DMS53 (cell line): ENCODE results near the gene FOXK2.
"Not testable (repeated sequence)": the region's sequence is repeated elsewhere in the genome, so short reads cannot be mapped to it uniquely, and the experiment has no call there.

Experiments
- DNase-seq: peaks from one replicate; lab custom pipeline; 2025; lab: John Stamatoyannopoulos, UW

FOXK2 gene

DNA sequence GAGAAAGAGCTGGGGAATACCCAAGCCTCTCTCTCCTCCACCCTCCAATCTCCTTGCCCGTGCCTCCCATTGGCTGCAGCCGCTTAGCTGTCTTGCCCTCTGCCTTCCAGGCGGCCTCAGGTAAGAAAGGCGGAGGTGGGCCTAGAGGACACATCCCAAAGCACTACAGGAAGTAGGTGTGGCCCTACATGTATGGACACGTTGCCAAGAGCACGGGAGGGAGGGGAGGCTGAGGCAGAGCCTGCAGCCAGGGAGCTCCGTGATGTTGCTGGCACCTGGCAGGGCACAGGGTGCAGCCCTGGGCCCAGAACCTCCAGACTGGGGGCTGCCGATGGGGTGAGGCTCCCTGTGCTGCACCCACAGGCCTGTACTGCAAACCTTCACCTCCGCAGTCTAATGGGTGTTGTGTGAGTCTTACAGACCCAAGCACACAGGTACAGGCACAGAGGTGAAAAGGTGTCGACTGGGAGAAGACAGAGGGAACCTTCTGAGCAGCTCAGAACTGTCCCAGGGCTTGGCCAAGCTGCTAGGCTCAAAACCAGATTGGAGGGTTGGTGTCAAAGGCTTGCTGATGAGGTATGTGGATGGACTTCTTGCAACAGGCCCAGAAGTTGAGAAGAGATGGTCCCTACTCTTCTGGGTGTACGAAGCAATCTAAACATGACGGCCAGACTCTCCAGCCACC is 23.5 kb upstream of the FOXK2 start:
- peak; percentile 61 for DNase-seq

DNA sequence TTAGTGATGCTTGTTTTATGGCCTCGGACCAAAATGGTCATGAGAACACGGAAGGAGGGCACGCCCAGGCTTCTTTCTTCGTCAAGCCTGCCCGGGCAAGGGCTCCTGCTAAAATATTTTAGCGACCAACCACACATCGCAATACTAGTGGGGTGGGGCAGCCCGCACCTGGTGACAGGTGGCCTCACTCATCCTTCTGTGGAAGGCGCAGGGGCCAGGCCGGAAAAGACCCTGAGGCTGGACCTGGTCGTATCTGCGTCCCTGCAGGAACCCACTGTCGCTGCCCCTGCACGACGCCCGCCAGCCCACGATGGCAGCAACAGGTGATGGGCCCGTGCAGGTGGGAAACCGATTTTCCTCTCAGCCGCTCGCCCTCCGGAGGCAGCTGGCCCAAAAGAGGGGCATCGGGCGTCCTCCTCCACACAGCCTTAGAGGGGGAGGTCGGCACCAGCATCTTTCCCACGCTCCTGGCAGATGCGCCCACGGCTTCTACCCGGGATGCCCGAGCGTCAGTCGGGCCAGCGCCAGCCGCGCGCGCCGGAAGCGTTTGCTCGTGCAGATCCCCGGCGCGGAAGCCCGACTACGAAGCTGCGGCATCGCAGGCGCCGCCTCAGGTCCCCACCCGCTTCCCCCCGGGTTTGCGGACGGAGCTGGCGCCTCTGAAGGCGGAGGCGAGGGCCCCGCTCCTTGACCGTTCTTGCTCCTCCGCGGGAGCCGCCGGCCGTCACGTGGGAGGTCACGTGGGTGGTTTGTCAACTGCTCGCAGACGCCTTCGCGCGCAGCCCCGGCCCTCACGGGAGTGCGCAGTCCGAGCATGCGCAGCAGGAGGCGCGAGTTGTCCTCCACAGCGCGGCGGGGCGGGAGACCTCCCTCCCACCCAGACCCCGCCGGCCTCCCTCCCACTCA is 22.8 kb upstream of the FOXK2 start:
- peak; percentile 98 for DNase-seq

- peak; percentile 86 for DNase-seq
Measured at GRCh38 chr17:82497483-82498405, 21.8 kb upstream of the FOXK2 start.

GRCh38 chr17:82502207-82502606 is 17.3 kb upstream of the FOXK2 start:
- DNase-seq, result no peak

DNA sequence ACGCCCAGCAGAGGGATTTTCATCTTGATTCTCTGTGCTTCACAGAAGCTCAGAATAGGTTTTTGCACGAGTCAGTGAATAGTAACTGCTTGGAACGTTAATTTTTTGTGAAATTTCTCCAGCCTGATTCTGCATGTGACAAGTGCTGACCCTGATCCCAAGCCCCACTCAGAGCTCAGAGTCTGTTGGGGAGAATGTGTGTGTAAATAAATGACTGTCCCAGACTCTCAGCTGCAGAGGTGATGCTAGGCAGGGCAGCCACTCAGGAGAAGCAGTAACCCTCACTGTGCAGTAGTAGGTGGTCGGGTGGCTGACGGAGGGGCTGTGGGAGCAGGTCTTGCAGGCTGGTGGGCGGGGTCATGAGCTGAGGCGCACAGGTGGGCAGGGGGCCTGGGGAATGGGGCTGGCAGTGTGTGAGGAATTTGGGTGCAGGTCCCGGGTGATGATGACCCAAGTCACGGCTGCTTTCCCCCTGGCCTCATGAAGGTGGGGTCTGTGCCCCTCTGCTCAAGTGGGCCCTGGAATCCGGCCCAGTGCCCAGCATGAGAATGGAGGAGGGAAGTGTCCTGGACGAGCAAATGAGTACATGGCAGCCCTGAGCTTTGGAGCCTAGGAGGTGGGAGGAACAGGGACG is 16.3 kb upstream of the FOXK2 start:
- DNase-seq, result no peak

DNA sequence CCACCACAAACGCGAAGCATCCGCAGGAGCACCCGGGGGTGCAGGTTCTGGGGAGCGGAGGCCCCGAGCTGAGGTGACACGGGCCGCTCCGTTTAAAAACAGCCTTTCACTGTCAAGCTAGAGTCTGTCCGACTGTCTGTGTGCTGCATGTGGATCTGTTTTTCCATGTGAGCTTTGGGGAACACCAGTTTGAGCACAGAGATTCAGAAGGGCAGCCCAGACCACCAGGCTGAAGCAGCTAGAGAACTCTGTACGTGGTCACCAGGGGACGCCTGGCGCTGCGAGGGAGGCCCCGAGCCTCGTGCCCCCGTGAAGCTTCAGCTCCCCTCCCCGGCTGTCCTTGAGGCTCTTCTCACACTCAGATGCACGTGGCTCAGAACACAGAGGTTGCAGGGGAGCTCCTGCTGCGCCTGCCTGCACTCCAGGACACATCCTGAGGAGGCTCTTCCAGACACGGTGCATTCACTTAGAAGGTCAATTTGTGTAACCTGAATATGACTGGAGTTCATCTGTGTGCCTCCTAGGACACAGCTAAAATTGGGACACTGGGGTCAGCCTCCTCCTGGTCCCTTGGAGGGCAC is 15.7 kb upstream of the FOXK2 start:
- DNase-seq, result no peak

GRCh38 chr17:82505296-82505695 is 14.2 kb upstream of the FOXK2 start:
- no peak for DNase-seq

GRCh38 chr17:82506402-82506801 is 13.1 kb upstream of the FOXK2 start:
- DNase-seq, result peak; percentile 76

DNA sequence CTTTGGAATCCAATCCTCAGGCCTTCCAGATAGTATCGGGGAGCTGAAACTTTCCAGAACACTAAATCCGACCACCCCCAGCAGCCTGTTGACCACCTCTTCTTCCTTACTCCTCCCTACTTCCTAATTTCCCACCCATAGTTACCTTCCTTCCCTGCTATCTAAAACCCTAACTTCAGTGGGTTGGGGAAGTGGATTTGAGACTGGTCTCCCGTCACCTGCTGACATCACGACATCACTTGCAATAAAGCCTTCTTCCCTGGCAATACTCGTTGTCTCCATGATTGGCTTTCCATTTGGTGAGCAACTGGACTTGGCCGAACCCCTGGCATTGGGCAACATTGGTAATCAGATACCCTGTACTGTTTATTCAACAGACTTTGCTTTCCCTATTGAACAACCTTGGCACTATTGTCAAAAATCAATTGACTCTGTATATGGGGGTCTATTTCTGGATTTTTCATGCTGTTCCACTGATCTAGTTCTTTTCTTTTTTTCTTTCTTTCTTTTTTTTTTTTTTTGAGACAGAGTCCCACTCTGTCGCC is 11.8 kb upstream of the FOXK2 start:
- DNase-seq, result no peak

- DNase-seq, result not testable (repeated sequence)
Measured at GRCh38 chr17:82511642-82512041, 7.9 kb upstream of the FOXK2 start.

DNA sequence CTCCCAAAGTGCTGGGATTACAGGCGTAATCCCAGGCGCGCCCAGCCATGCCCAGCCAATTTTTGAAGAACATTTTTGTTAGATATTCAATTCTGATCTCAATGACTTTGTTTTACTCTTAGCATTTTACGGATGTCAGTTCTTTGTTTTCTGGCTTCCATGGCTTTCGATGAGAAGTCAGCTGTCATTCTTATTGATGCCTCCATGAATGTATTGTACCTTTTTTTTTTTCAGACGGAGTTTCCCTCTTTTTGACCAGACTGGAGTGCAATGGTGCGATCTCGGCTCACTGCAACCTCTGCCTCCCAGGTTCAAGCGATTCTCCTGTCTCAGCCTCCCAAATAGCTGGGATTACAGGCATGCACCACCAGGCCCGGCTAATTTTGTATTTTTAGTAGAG is 5.7 kb upstream of the FOXK2 start:
- not testable (repeated sequence) for DNase-seq

GRCh38 chr17:82517230-82517865 is 2.2 kb upstream of the FOXK2 start:
- no peak for DNase-seq

- DNase-seq, result peak; percentile 66
Measured at GRCh38 chr17:82519971-82520903, 705 bp downstream of the FOXK2 start.

GRCh38 chr17:82524540-82524939 is 5.0 kb downstream of the FOXK2 start:
- DNase-seq, result no peak

- no peak for DNase-seq
Measured at GRCh38 chr17:82525712-82526111, 6.2 kb downstream of the FOXK2 start.

DNA sequence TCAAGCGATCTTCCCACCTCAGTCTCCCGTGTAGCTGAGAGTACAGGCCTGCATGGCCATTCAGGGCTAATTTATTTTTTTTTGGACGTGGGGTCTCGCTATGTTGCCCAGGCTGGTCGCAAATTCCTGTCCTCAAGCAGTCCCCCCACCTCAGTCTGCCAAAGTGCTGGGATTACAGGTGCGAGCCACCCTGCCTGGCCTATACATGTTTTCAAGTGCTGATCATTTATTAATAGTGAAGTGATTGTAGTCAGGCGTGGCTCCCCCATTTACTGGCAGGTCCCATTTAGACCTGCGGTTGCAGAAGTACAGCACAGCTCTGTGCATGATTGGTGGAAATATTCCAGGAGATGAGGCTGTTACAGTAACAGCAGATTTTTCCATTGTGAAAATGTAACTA is 8.4 kb downstream of the FOXK2 start:
- no peak for DNase-seq

DNA sequence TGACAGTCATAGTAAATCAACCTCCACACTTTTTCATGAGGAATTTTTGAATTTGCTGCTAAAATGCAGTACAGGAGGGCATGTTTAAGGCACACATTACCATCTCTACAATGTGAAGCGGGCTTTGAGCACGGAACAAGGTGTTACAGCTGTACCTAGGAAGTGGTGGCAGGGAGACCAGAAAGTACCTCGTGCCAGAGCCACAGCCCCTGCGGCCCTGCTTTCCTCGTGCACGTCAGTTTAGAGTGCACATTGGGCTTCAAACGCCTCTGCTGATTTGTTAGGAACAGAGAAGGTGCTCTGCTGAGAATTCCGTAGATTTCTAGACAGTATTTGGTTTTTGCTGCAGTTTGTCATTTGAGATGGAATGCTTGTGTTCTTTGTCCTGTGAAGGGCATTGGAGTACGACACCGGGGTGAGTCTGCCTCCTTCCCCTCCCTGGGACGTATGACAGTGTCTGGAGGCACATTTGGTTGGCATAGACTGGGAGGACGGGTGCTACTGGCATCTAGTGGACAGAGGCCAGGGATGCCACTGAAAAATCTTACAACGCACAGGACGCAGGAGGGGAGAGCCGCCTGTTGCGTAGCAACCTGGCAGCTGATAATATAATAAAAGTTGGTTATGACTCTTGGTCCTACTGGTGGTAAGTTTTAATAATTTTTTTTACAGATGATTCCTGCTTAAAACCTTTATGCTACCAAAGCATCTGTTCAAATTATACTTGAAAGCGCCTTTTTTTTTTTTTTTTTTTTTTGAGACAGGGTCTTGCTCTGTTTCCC is 9.1 kb downstream of the FOXK2 start:
- DNase-seq, result peak; percentile 85

- no peak for DNase-seq
Measured at GRCh38 chr17:82529914-82530300, 10.4 kb downstream of the FOXK2 start.

GRCh38 chr17:82531431-82531881 is 11.9 kb downstream of the FOXK2 start:
- no peak for DNase-seq
